Gastroesophageal sphincter (tissue), 4 donors: ENCODE measurements around the gene RPL41. TPM values are rescaled to one million over a fixed set of nuclear protein-coding genes. Genes with fewer than 3 reads are reported as not detected.
A peak's percentile ranks its signal among the peaks of the same experiment; 100 is the strongest.

Experiments
- ATAC-seq: fragments of 150-250 bp; one replicate; pipeline ENCODE4 v1.9.1; 2016; ENCODE audit warnings: mild to moderate bottlenecking, moderate library complexity
- H3K27ac ChIP-seq, 4 donors: fragments of 200-600 bp; sonication (generic) in 3 of 4; 1 replicate in 3 of 4; 2 replicates in 1 of 4; pipeline ENCODE4 v1.5.1; 2016 to 2019
- H3K27me3 ChIP-seq: fragments of 200-600 bp; sonication (generic); one replicate; pipeline ENCODE4 v1.5.1; 2019
- H3K36me3 ChIP-seq, 2 donors: fragments of 200-600 bp; sonication (generic); one replicate each; pipeline ENCODE4 v1.5.1; 2019; ENCODE audit warnings: control low read depth in 1 of 2
- H3K4me1 ChIP-seq, 3 donors: fragments of 200-600 bp; sonication (generic); 1 replicate in 2 of 3; 2 replicates in 1 of 3; pipeline ENCODE4 v1.5.1; 2016 to 2019; ENCODE audit warnings: control low read depth in 2 of 3
- H3K4me3 ChIP-seq, 2 donors: fragments of 200-600 bp; sonication (generic); one replicate each; pipeline ENCODE4 v1.5.1; 2019; ENCODE audit warnings: mild to moderate bottlenecking in 1 of 2, moderate library complexity in 1 of 2
- H3K9me3 ChIP-seq, 3 donors: fragments of 200-600 bp; sonication (generic); one replicate each; pipeline ENCODE4 v1.5.1; 2017 to 2019; ENCODE audit warnings: control low read depth in 2 of 3
- EP300 ChIP-seq: sonication (generic); formaldehyde crosslinking; IDR thresholded peaks from one replicate; pipeline ENCODE4 v1.6.1; 2017; ENCODE audit warnings: antibody characterized with exemption, mild to moderate bottlenecking
- POLR2A ChIP-seq, 2 donors: fragments of 450-650 bp; IDR thresholded peaks; one replicate each; pipeline ENCODE4 v1.6.1; 2017; ENCODE audit warnings: antibody characterized with exemption in 2 of 2, mild to moderate bottlenecking in 2 of 2, moderate library complexity in 1 of 2
- POLR2AphosphoS5 ChIP-seq: sonication (generic); formaldehyde crosslinking; IDR thresholded peaks from one replicate; pipeline ENCODE4 v1.6.1; 2017; ENCODE audit warnings: antibody characterized with exemption
- WGBS, 2 donors: methylation state at CpG; one replicate each; pipeline ENCODE4 v1.1.5; 2018; ENCODE audit warnings: low coverage in 1 of 2; 5-methylcytosine and 5-hydroxymethylcytosine counted together
- total RNA-seq, 4 donors: library from RNA; depleted of rRNA; stranded (reverse); fragments of >200 nt; gene quantifications; one replicate each; pipeline ENCODE4 v1.1.0, GENCODE V29; 2016
- TF ChIP-seq, protein P1 (sequence below), 4 experiments: fragments of 200-600 bp in 2 of 4; fragments of 450-650 bp in 2 of 4; sonication (generic) in 1 of 4; IDR thresholded peaks; one replicate each; pipeline ENCODE4 v1.5.1; 2017 to 2019; ENCODE audit warnings: antibody characterized with exemption in 4 of 4, mild to moderate bottlenecking in 2 of 4, moderate library complexity in 2 of 4

The RPL41 gene
- total RNA-seq, 4 donors from 2014 or later = 1,487 to 4,346 (median 2,874) TPM

DNA sequence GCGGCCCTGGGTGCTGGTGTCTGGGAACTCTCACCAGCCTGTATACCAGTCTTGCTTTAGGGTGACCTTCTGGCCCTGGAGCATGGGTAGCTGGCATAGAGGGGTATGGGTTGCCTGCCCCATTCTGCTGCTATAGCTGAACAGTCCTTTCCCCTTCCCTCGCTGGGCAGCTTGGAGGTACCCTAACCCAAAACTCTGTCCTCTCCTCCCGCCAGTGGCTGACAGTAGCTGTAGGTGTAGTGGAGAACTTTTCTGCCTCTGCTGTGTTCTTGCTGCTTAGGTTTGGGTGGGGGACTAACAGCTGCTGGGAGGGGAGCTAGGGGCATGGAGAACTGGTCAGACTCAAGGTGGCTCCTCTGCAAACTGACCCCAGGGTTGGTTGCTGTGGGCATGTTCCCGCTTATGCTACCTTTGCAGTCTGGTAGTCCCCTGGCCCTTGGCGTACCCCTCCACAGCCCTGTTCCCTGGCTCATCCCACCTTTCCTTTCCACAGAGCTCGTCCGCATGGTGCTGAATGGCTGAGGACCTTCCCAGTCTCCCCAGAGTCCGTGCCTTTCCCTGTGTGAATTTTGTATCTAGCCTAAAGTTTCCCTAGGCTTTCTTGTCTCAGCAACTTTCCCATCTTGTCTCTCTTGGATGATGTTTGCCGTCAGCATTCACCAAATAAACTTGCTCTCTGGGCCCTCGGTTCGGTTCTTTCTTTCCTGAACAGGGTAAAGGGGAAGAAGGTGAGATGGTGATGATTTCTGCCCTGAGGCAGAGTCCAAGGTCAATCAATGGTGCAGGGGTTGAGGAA is 44.7 kb downstream of the RPL41 start:
- Histone ChIP-seq H3K27me3 (no peaks in the 10 kb centered on the region), H3K9me3 (no peaks in the 10 kb centered on the region), H3K4me1 (peaks cover 0 to 76% (median 18%) of the 10 kb centered on the region in 3 donors), H3K27ac (peak overlapping the region; percentile 93 to 99 (median 98)), H3K4me3 (peak overlapping the region; percentile 71 to 82), H3K36me3 (peaks cover 0 to 67% of the 10 kb centered on the region in 2 donors)
- ATAC-seq = no peak
- 31 to 33% methylated on average over 8 to 10 of the region's 11 CpGs for WGBS, 2 donors
- no peak for TF ChIP-seq EP300
- no peak for TF ChIP-seq POLR2AphosphoS5
- TF ChIP-seq POLR2A (IDR thresholded peaks at IDR 0.05) = peak in 1 of 2 donors; percentile 2
- TF ChIP-seq, protein P1, sequence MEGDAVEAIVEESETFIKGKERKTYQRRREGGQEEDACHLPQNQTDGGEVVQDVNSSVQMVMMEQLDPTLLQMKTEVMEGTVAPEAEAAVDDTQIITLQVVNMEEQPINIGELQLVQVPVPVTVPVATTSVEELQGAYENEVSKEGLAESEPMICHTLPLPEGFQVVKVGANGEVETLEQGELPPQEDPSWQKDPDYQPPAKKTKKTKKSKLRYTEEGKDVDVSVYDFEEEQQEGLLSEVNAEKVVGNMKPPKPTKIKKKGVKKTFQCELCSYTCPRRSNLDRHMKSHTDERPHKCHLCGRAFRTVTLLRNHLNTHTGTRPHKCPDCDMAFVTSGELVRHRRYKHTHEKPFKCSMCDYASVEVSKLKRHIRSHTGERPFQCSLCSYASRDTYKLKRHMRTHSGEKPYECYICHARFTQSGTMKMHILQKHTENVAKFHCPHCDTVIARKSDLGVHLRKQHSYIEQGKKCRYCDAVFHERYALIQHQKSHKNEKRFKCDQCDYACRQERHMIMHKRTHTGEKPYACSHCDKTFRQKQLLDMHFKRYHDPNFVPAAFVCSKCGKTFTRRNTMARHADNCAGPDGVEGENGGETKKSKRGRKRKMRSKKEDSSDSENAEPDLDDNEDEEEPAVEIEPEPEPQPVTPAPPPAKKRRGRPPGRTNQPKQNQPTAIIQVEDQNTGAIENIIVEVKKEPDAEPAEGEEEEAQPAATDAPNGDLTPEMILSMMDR (IDR thresholded peaks at IDR 0.05) = no peak

DNA sequence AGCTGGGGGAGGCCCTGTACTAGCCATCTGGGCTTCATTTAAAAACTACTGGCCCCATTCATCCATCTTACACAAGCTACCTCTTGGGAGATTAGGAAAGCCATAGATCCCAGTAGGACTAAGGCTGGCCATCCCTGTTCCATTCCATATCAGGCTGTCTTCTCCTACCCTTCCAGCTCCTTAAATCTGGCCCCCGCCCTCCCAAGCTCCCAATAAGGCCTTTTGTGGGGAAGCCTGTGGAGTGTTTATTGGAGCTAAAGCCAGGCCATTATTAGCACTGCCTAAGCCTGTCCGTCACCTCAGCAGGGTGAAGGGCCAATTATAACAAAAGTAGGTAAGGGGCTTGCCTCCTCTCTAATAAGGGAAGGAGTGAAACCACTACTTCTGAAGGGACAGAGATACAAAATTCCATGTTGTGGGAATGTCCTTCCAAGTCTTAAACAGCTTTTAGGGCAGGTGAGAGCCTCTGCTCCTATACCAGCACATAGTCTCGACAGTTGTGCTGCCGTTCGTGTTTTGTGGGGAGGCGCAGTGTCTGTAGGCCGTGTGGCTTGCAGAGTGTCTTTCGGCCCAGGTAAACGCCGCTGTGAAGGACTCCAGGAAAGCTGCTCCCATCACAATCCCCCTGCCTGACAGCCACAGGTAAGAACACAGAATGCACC is 45.4 kb downstream of the RPL41 start:
- Histone ChIP-seq H3K36me3 (peaks cover 0 to 74% of the 10 kb centered on the region in 2 donors), H3K4me1 (peaks cover 0 to 69% (median 18%) of the 10 kb centered on the region in 3 donors), H3K27ac (peak overlapping the region; percentile 93 to 99 (median 98)), H3K27me3 (no peaks in the 10 kb centered on the region), H3K9me3 (no peaks in the 10 kb centered on the region), H3K4me3 (peak overlapping the region; percentile 71 to 82)
- no peak for ATAC-seq
- TF ChIP-seq EP300 = no peak
- peak in 1 of 2 donors; percentile 5 for TF ChIP-seq POLR2A (IDR thresholded peaks at IDR 0.05)
- peak; percentile 19 for TF ChIP-seq POLR2AphosphoS5
- TF ChIP-seq, protein P1 (IDR thresholded peaks at IDR 0.05) = no peak
- 57 to 58% methylated on average over 1 to 5 of the region's 10 CpGs for WGBS, 2 donors

DNA sequence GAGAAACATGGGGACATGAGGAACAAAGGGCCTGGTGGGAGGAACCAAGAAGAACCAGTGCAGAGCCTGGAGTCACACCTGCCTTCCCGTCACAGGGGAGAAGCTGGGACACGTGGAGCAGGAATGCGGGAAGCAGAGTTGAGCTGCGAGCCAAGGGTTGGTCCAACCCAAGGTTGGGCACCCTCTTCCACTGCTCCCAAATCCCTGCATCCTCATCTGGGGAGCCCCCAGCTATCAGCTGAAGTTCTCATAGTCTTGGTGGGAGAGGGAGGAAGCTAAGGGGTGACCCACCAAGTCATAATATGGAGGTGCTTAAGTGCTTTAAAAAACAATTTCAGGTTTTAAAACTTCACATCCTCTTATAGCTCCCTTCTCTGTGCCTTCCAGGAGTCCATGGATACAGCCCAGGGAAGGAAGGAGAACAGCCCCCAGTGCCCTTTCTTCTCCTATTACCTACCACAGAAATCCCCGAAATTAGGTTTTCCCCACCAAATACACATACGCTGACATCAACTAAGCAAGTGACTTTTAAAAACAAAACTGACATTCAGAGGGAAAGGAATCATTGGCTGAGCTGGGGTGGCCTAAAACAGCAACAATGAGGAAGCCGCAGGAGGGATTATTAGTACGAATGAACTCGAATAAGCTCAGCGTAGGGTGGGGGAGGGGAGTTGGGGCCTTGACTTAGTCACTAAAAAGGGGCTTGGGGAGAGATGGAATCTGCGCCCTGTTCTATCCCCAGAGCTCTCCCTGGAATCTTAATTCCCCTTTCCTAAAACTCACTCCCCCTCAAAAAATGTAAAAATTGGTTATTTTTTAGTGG is 46.2 kb downstream of the RPL41 start:
- no peak overlapping the region for H3K4me3 ChIP-seq
- 21 to 24% methylated on average over 7 to 11 of the region's 11 CpGs for WGBS, 2 donors
- TF ChIP-seq EP300 (no peak), POLR2A (IDR thresholded peaks at IDR 0.05) (no peak), POLR2AphosphoS5 (peak; percentile 64)
- TF ChIP-seq, protein P1 (IDR thresholded peaks at IDR 0.05) = no peak

DNA sequence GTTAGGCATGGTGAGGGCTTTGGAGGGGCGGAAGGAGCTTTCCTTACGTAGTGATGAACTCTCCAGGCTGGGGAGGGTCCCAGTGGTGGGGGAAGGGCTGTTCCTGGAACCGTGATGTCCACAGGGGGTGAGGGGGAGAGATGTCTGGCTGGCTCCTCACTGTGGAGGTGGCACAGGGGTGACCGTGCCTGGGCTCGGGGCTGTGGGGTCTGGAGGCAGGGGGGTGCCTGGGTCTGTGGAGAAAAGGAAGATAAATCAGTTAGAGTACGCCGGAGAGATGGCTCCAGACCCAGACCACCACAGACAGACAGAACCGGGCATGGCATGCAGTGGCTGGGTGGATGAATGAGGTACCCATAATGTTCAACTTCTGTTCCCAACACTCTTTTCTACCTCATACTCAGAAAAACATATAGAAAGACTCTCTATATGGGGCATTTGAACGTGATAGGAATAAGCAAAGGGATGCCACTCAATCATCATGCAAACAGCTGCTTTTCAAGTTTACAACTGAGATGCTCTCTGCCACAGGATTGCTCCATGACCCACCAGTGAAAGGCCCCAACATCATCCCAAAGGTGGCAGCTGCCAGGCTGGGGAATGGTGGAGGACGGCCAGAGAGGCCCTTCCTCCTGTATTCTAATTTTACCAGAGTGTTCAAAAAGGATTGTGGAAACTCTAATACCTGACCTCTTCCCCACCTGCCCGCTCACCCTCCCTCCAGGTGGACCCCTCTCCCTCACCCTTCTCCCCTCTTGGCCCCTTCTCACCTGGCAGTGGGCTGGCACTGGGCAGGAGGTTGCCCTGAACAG is 47.3 kb downstream of the RPL41 start:
- Histone ChIP-seq H3K36me3 (peaks cover 0 to 93% of the 10 kb centered on the region in 2 donors), H3K4me3 (no peak overlapping the region), H3K9me3 (no peaks in the 10 kb centered on the region), H3K27ac (peak overlapping the region in 3 of 4 donors; percentile 75 to 96 (median 93)), H3K4me1 (peaks cover 0 to 60% (median 18%) of the 10 kb centered on the region in 3 donors), H3K27me3 (no peaks in the 10 kb centered on the region)
- WGBS, 2 donors = 41 to 65% methylated on average over 8 to 9 of the region's 11 CpGs
- ATAC-seq = no peak
- TF ChIP-seq, protein P1 (IDR thresholded peaks at IDR 0.05) = no peak
- TF ChIP-seq POLR2A (IDR thresholded peaks at IDR 0.05) (peak in 1 of 2 donors; percentile 14), POLR2AphosphoS5 (no peak), EP300 (no peak)

More for the DNA sequence above, 46.2 kb downstream of the RPL41 start:
- ATAC-seq = no peak
- peaks cover 0 to 83% of the 10 kb centered on the region in 2 donors for H3K36me3 ChIP-seq
- no peaks in the 10 kb centered on the region for H3K9me3 ChIP-seq
- peaks cover 0 to 60% (median 18%) of the 10 kb centered on the region in 3 donors for H3K4me1 ChIP-seq
- H3K27me3 ChIP-seq = no peaks in the 10 kb centered on the region
- peak overlapping the region; percentile 78 to 99 (median 94) for H3K27ac ChIP-seq
